NT2/D1 (cell line): ENCODE measurements around the gene PRKG1.

ENCODE experiments used
- DNase-seq: peaks from one replicate; pipeline ENCODE4 v3.0.0-alpha.2; 2011; ENCODE audit warnings: low read depth, low spot score
- H3K27me3 ChIP-seq: 2 replicates; pipeline ENCODE4 v1.6.0; 2011; ENCODE audit warnings: mild to moderate bottlenecking; ENCODE audit not compliant: insufficient read length, insufficient read depth
- H3K36me3 ChIP-seq: 2 replicates; pipeline ENCODE4 v1.6.1; 2011; ENCODE audit warnings: mild to moderate bottlenecking, low read length, mixed read lengths; ENCODE audit not compliant: insufficient read depth, insufficient read length
- H3K4me1 ChIP-seq: 2 replicates; pipeline ENCODE4 v1.5.1; 2011; ENCODE audit not compliant: insufficient read depth, insufficient read length
- H3K4me3 ChIP-seq: 2 replicates; pipeline ENCODE4 v1.5.1; 2011; ENCODE audit warnings: low read depth; ENCODE audit not compliant: insufficient read length
- H3K9ac ChIP-seq: 2 replicates; pipeline ENCODE4 v1.6.0; 2011; ENCODE audit warnings: low read depth; ENCODE audit not compliant: insufficient read length
- H3K9me3 ChIP-seq: 2 replicates; pipeline ENCODE4 v1.5.1; 2011; ENCODE audit warnings: mild to moderate bottlenecking, low read length; ENCODE audit not compliant: insufficient read depth
- SUZ12 ChIP-seq: IDR thresholded peaks from 2 replicates; pipeline ENCODE4 v1.6.1; 2011; ENCODE audit not compliant: insufficient read length, insufficient read depth; ENCODE audit errors: extremely low read depth
- YY1 ChIP-seq: IDR thresholded peaks from 2 replicates; pipeline ENCODE4 v1.6.1; 2011; ENCODE audit not compliant: insufficient read length, insufficient read depth
- ZNF274 ChIP-seq: IDR thresholded peaks from 2 replicates; pipeline ENCODE4 v1.6.1; 2011; ENCODE audit warnings: mild to moderate bottlenecking, low read depth, low read length

The PRKG1 gene

GRCh38 chr10:51074238-51075028, at the start of gene PRKG1:
PRKG1 (plus strand) TSS chr10:51074487.
- H3K4me1 ChIP-seq, result no peaks in the 10 kb centered on the region
- H3K36me3 ChIP-seq, result no peaks in the 10 kb centered on the region
- DNase-seq, result peak; percentile 64
- H3K27me3 ChIP-seq, result peaks cover 15% of the 10 kb centered on the region
- H3K4me3 ChIP-seq, result peak within 1 kb of the TSS; percentile 80
- TF ChIP-seq ZNF274 (no peak), YY1 (no peak), SUZ12 (no peak)
- peak within 1 kb of the TSS; percentile 87 for H3K9ac ChIP-seq
- no peaks in the 10 kb centered on the region for H3K9me3 ChIP-seq

DNA sequence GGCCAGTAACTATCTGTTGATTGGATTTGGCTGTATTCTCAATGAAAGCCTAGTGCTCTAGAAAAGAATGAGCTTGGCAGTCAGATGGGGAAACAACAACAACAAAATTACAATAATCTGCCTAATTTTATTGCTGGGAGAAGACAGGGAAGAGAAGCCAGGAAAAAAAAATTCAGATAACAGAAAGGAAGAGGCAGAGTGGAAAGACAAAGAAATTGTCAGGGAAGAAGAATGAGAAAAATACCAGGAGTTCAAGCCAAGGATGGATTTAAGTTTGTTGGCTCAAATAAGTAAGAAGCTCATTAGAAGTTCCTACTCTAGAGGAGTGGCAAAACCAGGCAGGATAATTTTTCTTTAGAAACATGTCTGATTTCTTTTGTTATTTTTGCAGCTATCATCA, 45.9 kb upstream of the PRKG1 start:
- TF ChIP-seq SUZ12, result no peak
- TF ChIP-seq ZNF274, result no peak
- no peak for TF ChIP-seq YY1
- H3K27me3 ChIP-seq, result no peaks in the 10 kb centered on the region
- no peak overlapping the region for H3K4me3 ChIP-seq
- no peak overlapping the region for H3K9ac ChIP-seq
- DNase-seq, result no peak
- H3K4me1 ChIP-seq, result no peaks in the 10 kb centered on the region
- H3K9me3 ChIP-seq, result no peaks in the 10 kb centered on the region
- no peaks in the 10 kb centered on the region for H3K36me3 ChIP-seq

GRCh38 chr10:51029172-51029641, 45.1 kb upstream of the PRKG1 start:
- no peak for DNase-seq
- H3K27me3 ChIP-seq, result no peaks in the 10 kb centered on the region
- no peak overlapping the region for H3K9ac ChIP-seq
- no peaks in the 10 kb centered on the region for H3K4me1 ChIP-seq
- TF ChIP-seq YY1 (no peak), ZNF274 (no peak), SUZ12 (no peak)
- H3K36me3 ChIP-seq, result no peaks in the 10 kb centered on the region
- no peaks in the 10 kb centered on the region for H3K9me3 ChIP-seq
- H3K4me3 ChIP-seq, result no peak overlapping the region

- H3K4me1 ChIP-seq, result no peaks in the 10 kb centered on the region
- H3K9me3 ChIP-seq, result no peaks in the 10 kb centered on the region
- DNase-seq, result no peak
- H3K9ac ChIP-seq, result no peak overlapping the region
- no peaks in the 10 kb centered on the region for H3K27me3 ChIP-seq
- no peaks in the 10 kb centered on the region for H3K36me3 ChIP-seq
- no peak overlapping the region for H3K4me3 ChIP-seq
- no peak for TF ChIP-seq SUZ12
- no peak for TF ChIP-seq YY1
- no peak for TF ChIP-seq ZNF274
Measured at GRCh38 chr10:51030480-51030879, 43.8 kb upstream of the PRKG1 start.

GRCh38 chr10:51031950-51032349, 42.3 kb upstream of the PRKG1 start:
- H3K36me3 ChIP-seq, result no peaks in the 10 kb centered on the region
- no peak overlapping the region for H3K9ac ChIP-seq
- no peaks in the 10 kb centered on the region for H3K4me1 ChIP-seq
- no peak for TF ChIP-seq ZNF274
- no peak for TF ChIP-seq SUZ12
- no peak for TF ChIP-seq YY1
- H3K27me3 ChIP-seq, result no peaks in the 10 kb centered on the region
- no peak for DNase-seq
- H3K4me3 ChIP-seq, result no peak overlapping the region
- H3K9me3 ChIP-seq, result no peaks in the 10 kb centered on the region

- Histone ChIP-seq H3K9me3 (no peaks in the 10 kb centered on the region), H3K4me3 (no peak overlapping the region), H3K4me1 (no peaks in the 10 kb centered on the region), H3K9ac (no peak overlapping the region), H3K36me3 (no peaks in the 10 kb centered on the region), H3K27me3 (no peaks in the 10 kb centered on the region)
- DNase-seq, result no peak
- TF ChIP-seq ZNF274 (no peak), SUZ12 (no peak), YY1 (no peak)
Measured at GRCh38 chr10:51034769-51035168, 39.5 kb upstream of the PRKG1 start.

DNA sequence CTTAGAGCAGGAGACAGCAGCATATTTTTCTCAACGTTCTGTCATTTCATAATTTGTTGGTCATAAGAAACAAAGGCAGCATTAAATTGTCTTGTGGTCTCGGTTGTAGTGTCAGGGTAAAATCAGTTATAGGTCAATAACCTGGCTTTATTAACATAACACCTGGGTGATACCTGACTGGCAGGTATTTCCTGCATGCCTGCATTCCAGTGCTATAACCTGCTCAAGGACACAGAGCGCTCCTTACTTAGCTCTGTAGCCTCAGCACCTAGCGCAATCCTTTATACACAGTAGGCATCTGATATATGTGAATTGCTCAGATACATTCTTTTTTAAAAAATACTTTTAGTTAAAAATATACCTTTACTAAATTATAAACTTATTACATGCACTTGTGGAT, 38.9 kb upstream of the PRKG1 start:
- TF ChIP-seq YY1 (no peak), ZNF274 (no peak), SUZ12 (no peak)
- no peak for DNase-seq
- no peak overlapping the region for H3K9ac ChIP-seq
- H3K36me3 ChIP-seq, result no peaks in the 10 kb centered on the region
- H3K4me1 ChIP-seq, result no peaks in the 10 kb centered on the region
- H3K27me3 ChIP-seq, result no peaks in the 10 kb centered on the region
- no peak overlapping the region for H3K4me3 ChIP-seq
- H3K9me3 ChIP-seq, result no peaks in the 10 kb centered on the region
